Measurements from ENCODE around the gene KLK5.
"Not testable (repeated sequence)": the region's sequence is repeated elsewhere in the genome, so short reads cannot be mapped to it uniquely, and the experiment has no call there.

Gene KLK5

GRCh38 chr19:50921426-50922316, 31.2 kb downstream of the KLK5 start:
- no peak for DNase-seq

GRCh38 chr19:50916069-50916468, 36.8 kb downstream of the KLK5 start:
- DNase-seq, result no peak

- DNase-seq, result no peak
Observed at GRCh38 chr19:50912727-50913716, 39.8 kb downstream of the KLK5 start.

- no peak for DNase-seq
Observed at GRCh38 chr19:50912102-50912599, 40.7 kb downstream of the KLK5 start.

GRCh38 chr19:50911206-50912101, 41.4 kb downstream of the KLK5 start, which contains the start of gene KLK4:
KLK4 (minus strand) TSS chr19:50911395; CDS start chr19:50910738, 657 bp downstream.
- no peak for DNase-seq

GRCh38 chr19:50910722-50911121, 42.1 kb downstream of the KLK5 start:
- no peak for DNase-seq

GRCh38 chr19:50909240-50910070, 43.4 kb downstream of the KLK5 start:
- peak; percentile 57 for DNase-seq

- no peak for DNase-seq
Observed at GRCh38 chr19:50908336-50908735, 44.5 kb downstream of the KLK5 start.

- DNase-seq, result peak; percentile 50
Observed at GRCh38 chr19:50906217-50906616, 46.6 kb downstream of the KLK5 start.

- DNase-seq, result no peak
Observed at GRCh38 chr19:50902640-50903039, 50.2 kb downstream of the KLK5 start.

- no peak for DNase-seq
Observed at GRCh38 chr19:50899569-50899968, 53.3 kb downstream of the KLK5 start.

GRCh38 chr19:50898018-50898417, 54.8 kb downstream of the KLK5 start:
- DNase-seq, result no peak

- no peak for DNase-seq
Observed at GRCh38 chr19:50897612-50898011, 55.2 kb downstream of the KLK5 start.

- no peak for DNase-seq
Observed at GRCh38 chr19:50897191-50897607, 55.6 kb downstream of the KLK5 start.

- DNase-seq, result peak; percentile 80
Observed at GRCh38 chr19:50896591-50897190, 56.1 kb downstream of the KLK5 start.

GRCh38 chr19:50896089-50896590, 56.7 kb downstream of the KLK5 start:
- not testable (repeated sequence) for DNase-seq

GRCh38 chr19:50894478-50895356, 58.1 kb downstream of the KLK5 start:
- DNase-seq, result no peak
